GM23338 (cell line): ENCODE results near the gene CAMTA1. TPM values are rescaled to one million over a fixed set of nuclear protein-coding genes. Genes with fewer than 3 reads are reported as not detected.

Experiments
- ATAC-seq: fragments of 200-7000 bp; cut with Tn5 transposase; 3 replicates; pipeline ENCODE4 v1.9.1; 2020
- DNase-seq: peaks from one replicate; pipeline ENCODE4 v3.0.0-alpha.2; 2015; ENCODE audit warnings: low spot score
- H2AFZ ChIP-seq: fragments of 200-600 bp; sonication (generic); 2 replicates; pipeline ENCODE4 v1.8.0; 2016; ENCODE audit warnings: antibody characterized with exemption, mild to moderate bottlenecking, moderate library complexity
- H3F3A ChIP-seq: fragments of 200-600 bp; sonication (generic); replicated peaks from 2 replicates; pipeline ENCODE4 v1.8.0; 2017; ENCODE audit warnings: antibody characterized with exemption, mixed run types, low read depth
- H3K27ac ChIP-seq: fragments of 200-600 bp; sonication (generic); 2 replicates; pipeline ENCODE4 v1.6.1; 2016; ENCODE audit warnings: low read depth
- H3K27me3 ChIP-seq: fragments of 200-600 bp; sonication (generic); 2 replicates; pipeline ENCODE4 v1.8.0; 2016; ENCODE audit warnings: mild to moderate bottlenecking, mixed run types, moderate library complexity; ENCODE audit not compliant: insufficient read depth
- H3K36me3 ChIP-seq: fragments of 200-600 bp; sonication (generic); 2 replicates; pipeline ENCODE4 v1.8.0; 2016; ENCODE audit warnings: mild to moderate bottlenecking; ENCODE audit not compliant: insufficient read depth
- H3K4me1 ChIP-seq: fragments of 200-600 bp; sonication (generic); 2 replicates; pipeline ENCODE4 v1.8.0; 2016; ENCODE audit warnings: mild to moderate bottlenecking, moderate library complexity; ENCODE audit not compliant: insufficient read depth
- H3K4me2 ChIP-seq: fragments of 200-600 bp; sonication (generic); 2 replicates; pipeline ENCODE4 v1.7.1; 2017; ENCODE audit warnings: mixed run types
- H3K4me3 ChIP-seq: fragments of 200-600 bp; sonication (generic); 2 replicates; pipeline ENCODE4 v1.6.1; 2016; ENCODE audit warnings: mixed run types
- H3K79me2 ChIP-seq: fragments of 200-600 bp; sonication (generic); replicated peaks from 2 replicates; pipeline ENCODE4 v1.8.0; 2017; ENCODE audit warnings: mild to moderate bottlenecking; ENCODE audit not compliant: insufficient read depth
- H3K9me2 ChIP-seq: fragments of 200-600 bp; sonication (generic); 2 replicates; pipeline ENCODE4 v1.8.0; 2017; ENCODE audit not compliant: insufficient read depth
- H4K20me1 ChIP-seq: fragments of 200-600 bp; sonication (generic); replicated peaks from 2 replicates; pipeline ENCODE4 v1.8.0; 2017; ENCODE audit warnings: mild to moderate bottlenecking; ENCODE audit not compliant: insufficient read depth
- H3K27ac Mint-ChIP-seq: 2 replicates; pipeline ENCODE4 v1.8.0; 2020; ENCODE audit warnings: inconsistent platforms, mild to moderate bottlenecking, moderate library complexity, mixed read lengths
- H3K27me3 Mint-ChIP-seq: 3 replicates; pipeline ENCODE4 v1.8.0; 2022; ENCODE audit warnings: low read depth, mild to moderate bottlenecking, moderate library complexity, mixed read lengths, inconsistent platforms; ENCODE audit not compliant: insufficient read depth, poor library complexity
- H3K36me3 Mint-ChIP-seq: 3 replicates; pipeline ENCODE4 v1.8.0; 2021; ENCODE audit warnings: low read depth, mild to moderate bottlenecking, inconsistent platforms, moderate library complexity, mixed read lengths
- H3K4me1 Mint-ChIP-seq: 3 replicates; pipeline ENCODE4 v1.8.0; 2020; ENCODE audit warnings: mild to moderate bottlenecking, inconsistent platforms, mixed read lengths
- H3K4me3 Mint-ChIP-seq: 3 replicates; pipeline ENCODE4 v1.8.0; 2021; ENCODE audit warnings: moderate library complexity, mild to moderate bottlenecking, inconsistent platforms, mixed read lengths
- H3K9me3 Mint-ChIP-seq: 3 replicates; pipeline ENCODE4 v1.8.0; 2020; ENCODE audit warnings: moderate library complexity, mild to moderate bottlenecking, inconsistent platforms, mixed read lengths
- CREB1 ChIP-seq: fragments of 250-450 bp; sonication (Bioruptor Pico); IDR thresholded peaks from 2 replicates; pipeline ENCODE4 v1.5.0; 2020; ENCODE audit warnings: low read depth, mild to moderate bottlenecking, moderate library complexity
- CTCF ChIP-seq, 2 experiments: fragments of 200-600 bp in 1 of 2; sonication (generic) in 1 of 2; conservative IDR thresholded peaks; 2 replicates each; pipeline versions ENCODE4 v1.5.1 to v1.6.1; 2016 to 2017; ENCODE audit warnings: antibody characterized with exemption in 2 of 2, low read depth in 2 of 2, mild to moderate bottlenecking in 2 of 2, moderate library complexity in 1 of 2
- EZH2 ChIP-seq: fragments of 200-600 bp; sonication (generic); IDR thresholded peaks from one replicate; pipeline ENCODE4 v1.8.0; 2017; ENCODE audit warnings: antibody characterized with exemption, mild to moderate bottlenecking, low read depth; ENCODE audit not compliant: unreplicated experiment
- NANOG ChIP-seq: IDR thresholded peaks from 2 replicates; pipeline ENCODE4 v1.6.1; 2016; ENCODE audit warnings: antibody characterized with exemption, borderline replicate concordance
- POLR2AphosphoS5 ChIP-seq: IDR thresholded peaks from 2 replicates; pipeline ENCODE4 v1.6.1; 2016; ENCODE audit warnings: antibody characterized with exemption, low read depth
- REST ChIP-seq: IDR thresholded peaks from one replicate; pipeline ENCODE4 v1.6.1; 2018; ENCODE audit warnings: antibody characterized with exemption; ENCODE audit not compliant: unreplicated experiment
- STAT1 ChIP-seq: IDR thresholded peaks from one replicate; pipeline ENCODE4 v1.6.1; 2016; ENCODE audit warnings: antibody characterized with exemption; ENCODE audit not compliant: unreplicated experiment
- ZNF114 ChIP-seq: fragments of 250-450 bp; sonication (Bioruptor Pico); IDR thresholded peaks from 2 replicates; pipeline ENCODE4 v1.5.0; 2020; ENCODE audit warnings: mild to moderate bottlenecking, moderate library complexity
- ZNF331 ChIP-seq: fragments of 250-450 bp; sonication (Bioruptor Pico); IDR thresholded peaks from 2 replicates; pipeline ENCODE4 v1.5.0; 2020; ENCODE audit warnings: low read depth, mild to moderate bottlenecking, moderate library complexity
- polyA plus RNA-seq: library from polyadenylated mRNA; unstranded; fragments of >200 nt; fragmentation: Nextera tagmentation; extraction: Ambion mirVana; gene quantifications from 2 replicates; pipeline ENCODE4 v1.2.1, GENCODE V29; 2016
- total RNA-seq: library from RNA; depleted of rRNA; stranded (reverse); fragments of >200 nt; shearing (Covaris generic); gene quantifications from 2 replicates; pipeline ENCODE4 v1.2.3, GENCODE V29; 2014
- TF ChIP-seq, protein P1 (sequence below): IDR thresholded peaks from 2 replicates; pipeline ENCODE4 v1.6.1; 2016; ENCODE audit warnings: antibody characterized with exemption
- TF ChIP-seq, protein P2 (sequence below): fragments of 250-450 bp; sonication (Bioruptor Pico); IDR thresholded peaks from 2 replicates; pipeline ENCODE4 v1.5.0; 2020; ENCODE audit warnings: mild to moderate bottlenecking, moderate library complexity

Gene CAMTA1
- total and polyA plus RNA-seq, 2 experiments from 2014 or later: 115 to 519 TPM

DNA sequence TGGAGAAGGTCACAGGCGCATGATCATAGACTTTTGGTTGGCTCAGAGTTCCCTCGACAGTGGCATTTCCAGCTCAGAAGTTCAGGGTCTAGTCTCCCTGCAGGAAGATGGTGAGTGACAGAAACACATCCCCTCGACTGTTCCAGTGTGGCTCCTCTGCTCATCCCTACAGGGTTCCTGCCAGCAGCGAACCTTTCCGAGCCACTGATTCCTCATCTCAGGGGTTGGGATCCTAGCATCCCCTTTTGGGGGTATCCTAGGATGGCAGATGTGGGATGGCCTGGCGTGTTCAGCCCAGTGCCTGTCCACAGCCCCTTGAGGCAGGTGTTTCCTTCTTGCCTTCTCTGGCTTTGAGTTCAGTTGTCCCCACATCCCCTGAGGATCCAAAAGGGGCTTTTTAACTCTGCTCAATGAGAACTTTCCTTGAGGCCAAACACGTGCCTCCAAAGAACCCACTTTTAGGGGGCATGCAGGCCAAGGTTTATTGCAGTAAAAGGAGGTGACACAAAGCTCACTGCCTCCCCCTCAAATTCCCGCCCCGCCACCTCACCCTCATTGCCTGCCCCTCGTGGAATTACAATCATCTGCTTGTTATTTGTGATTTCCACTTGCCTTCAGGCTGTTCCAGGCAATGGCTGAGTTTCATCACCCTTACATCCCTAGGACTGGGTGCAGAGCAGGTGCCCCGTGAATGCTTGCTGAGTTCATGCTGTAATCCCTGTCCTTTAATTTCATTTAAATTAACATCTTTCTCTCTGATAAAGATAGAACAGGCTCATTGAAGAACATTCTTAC, 440.7 kb downstream of the CAMTA1 start (continued):
- TF ChIP-seq, protein P1, sequence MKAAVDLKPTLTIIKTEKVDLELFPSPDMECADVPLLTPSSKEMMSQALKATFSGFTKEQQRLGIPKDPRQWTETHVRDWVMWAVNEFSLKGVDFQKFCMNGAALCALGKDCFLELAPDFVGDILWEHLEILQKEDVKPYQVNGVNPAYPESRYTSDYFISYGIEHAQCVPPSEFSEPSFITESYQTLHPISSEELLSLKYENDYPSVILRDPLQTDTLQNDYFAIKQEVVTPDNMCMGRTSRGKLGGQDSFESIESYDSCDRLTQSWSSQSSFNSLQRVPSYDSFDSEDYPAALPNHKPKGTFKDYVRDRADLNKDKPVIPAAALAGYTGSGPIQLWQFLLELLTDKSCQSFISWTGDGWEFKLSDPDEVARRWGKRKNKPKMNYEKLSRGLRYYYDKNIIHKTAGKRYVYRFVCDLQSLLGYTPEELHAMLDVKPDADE: no peak
- no peak for TF ChIP-seq EZH2
- no peak for TF ChIP-seq REST
- TF ChIP-seq CREB1 (CRISPR knock-in tag): no peak
- TF ChIP-seq NANOG: no peak
- no peak for TF ChIP-seq ZNF331 (CRISPR knock-in tag)

- Histone ChIP-seq H3K9me2 (no peaks in the 10 kb centered on the region), H3K4me3 (no peak overlapping the region), H3K4me2 (no peak overlapping the region), H3K79me2 (no peaks in the 10 kb centered on the region), H3K27ac (no peak overlapping the region), H3K36me3 (no peaks in the 10 kb centered on the region), H2AFZ (no peak overlapping the region), H3K4me1 (no peaks in the 10 kb centered on the region), H4K20me1 (no peaks in the 10 kb centered on the region), H3K27me3 (no peaks in the 10 kb centered on the region), H3F3A (no peaks in the 10 kb centered on the region)
- H3K36me3 Mint-ChIP-seq: no peaks in the 10 kb centered on the region
- DNase-seq (no peak), ATAC-seq (no peak)
- no peak overlapping the region for H3K4me3 Mint-ChIP-seq
- H3K27me3 Mint-ChIP-seq: peaks cover 5% of the 10 kb centered on the region
- H3K4me1 Mint-ChIP-seq: peaks cover 2% of the 10 kb centered on the region; the same call in 1 of the 3 replicates
- H3K27ac Mint-ChIP-seq: no peak overlapping the region
- no peaks in the 10 kb centered on the region for H3K9me3 Mint-ChIP-seq
- TF ChIP-seq NANOG: no peak
- TF ChIP-seq STAT1: no peak
- TF ChIP-seq, protein P2, sequence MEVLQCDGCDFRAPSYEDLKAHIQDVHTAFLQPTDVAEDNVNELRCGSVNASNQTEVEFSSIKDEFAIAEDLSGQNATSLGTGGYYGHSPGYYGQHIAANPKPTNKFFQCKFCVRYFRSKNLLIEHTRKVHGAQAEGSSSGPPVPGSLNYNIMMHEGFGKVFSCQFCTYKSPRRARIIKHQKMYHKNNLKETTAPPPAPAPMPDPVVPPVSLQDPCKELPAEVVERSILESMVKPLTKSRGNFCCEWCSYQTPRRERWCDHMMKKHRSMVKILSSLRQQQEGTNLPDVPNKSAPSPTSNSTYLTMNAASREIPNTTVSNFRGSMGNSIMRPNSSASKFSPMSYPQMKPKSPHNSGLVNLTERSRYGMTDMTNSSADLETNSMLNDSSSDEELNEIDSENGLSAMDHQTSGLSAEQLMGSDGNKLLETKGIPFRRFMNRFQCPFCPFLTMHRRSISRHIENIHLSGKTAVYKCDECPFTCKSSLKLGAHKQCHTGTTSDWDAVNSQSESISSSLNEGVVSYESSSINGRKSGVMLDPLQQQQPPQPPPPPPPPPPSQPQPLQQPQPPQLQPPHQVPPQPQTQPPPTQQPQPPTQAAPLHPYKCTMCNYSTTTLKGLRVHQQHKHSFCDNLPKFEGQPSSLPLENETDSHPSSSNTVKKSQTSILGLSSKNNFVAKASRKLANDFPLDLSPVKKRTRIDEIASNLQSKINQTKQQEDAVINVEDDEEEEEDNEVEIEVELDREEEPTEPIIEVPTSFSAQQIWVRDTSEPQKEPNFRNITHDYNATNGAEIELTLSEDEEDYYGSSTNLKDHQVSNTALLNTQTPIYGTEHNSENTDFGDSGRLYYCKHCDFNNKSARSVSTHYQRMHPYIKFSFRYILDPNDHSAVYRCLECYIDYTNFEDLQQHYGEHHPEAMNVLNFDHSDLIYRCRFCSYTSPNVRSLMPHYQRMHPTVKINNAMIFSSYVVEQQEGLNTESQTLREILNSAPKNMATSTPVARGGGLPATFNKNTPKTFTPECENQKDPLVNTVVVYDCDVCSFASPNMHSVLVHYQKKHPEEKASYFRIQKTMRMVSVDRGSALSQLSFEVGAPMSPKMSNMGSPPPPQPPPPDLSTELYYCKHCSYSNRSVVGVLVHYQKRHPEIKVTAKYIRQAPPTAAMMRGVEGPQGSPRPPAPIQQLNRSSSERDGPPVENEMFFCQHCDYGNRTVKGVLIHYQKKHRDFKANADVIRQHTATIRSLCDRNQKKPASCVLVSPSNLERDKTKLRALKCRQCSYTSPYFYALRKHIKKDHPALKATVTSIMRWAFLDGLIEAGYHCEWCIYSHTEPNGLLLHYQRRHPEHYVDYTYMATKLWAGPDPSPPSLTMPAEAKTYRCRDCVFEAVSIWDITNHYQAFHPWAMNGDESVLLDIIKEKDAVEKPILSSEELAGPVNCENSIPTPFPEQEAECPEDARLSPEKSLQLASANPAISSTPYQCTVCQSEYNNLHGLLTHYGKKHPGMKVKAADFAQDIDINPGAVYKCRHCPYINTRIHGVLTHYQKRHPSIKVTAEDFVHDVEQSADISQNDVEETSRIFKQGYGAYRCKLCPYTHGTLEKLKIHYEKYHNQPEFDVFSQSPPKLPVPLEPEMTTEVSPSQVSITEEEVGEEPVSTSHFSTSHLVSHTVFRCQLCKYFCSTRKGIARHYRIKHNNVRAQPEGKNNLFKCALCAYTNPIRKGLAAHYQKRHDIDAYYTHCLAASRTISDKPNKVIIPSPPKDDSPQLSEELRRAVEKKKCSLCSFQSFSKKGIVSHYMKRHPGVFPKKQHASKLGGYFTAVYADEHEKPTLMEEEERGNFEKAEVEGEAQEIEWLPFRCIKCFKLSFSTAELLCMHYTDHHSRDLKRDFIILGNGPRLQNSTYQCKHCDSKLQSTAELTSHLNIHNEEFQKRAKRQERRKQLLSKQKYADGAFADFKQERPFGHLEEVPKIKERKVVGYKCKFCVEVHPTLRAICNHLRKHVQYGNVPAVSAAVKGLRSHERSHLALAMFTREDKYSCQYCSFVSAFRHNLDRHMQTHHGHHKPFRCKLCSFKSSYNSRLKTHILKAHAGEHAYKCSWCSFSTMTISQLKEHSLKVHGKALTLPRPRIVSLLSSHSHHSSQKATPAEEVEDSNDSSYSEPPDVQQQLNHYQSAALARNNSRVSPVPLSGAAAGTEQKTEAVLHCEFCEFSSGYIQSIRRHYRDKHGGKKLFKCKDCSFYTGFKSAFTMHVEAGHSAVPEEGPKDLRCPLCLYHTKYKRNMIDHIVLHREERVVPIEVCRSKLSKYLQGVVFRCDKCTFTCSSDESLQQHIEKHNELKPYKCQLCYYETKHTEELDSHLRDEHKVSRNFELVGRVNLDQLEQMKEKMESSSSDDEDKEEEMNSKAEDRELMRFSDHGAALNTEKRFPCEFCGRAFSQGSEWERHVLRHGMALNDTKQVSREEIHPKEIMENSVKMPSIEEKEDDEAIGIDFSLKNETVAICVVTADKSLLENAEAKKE (CRISPR knock-in tag): no peak
- no peak for TF ChIP-seq ZNF114 (CRISPR knock-in tag)
- TF ChIP-seq POLR2AphosphoS5: no peak
- TF ChIP-seq CTCF (conservative IDR thresholded peaks at IDR 0.05; ENCODE audit: low read depth in 2 of 2): no peak
These were observed 442.4 kb downstream of the CAMTA1 start for GRCh38 chr1:7227654-7228053.
